GM10266 (cell line): Measurements from ENCODE around the gene ADCY5.

Experiments
- DNase-seq: peaks from one replicate; pipeline ENCODE4 v3.0.0; 2012; ENCODE audit errors: extremely low spot score
- CTCF ChIP-seq: IDR thresholded peaks from 2 replicates; pipeline ENCODE4 v1.5.1; 2012; ENCODE audit warnings: mild to moderate bottlenecking, low read depth; ENCODE audit not compliant: control insufficient read depth, insufficient read depth; ENCODE audit errors: missing control alignments

The ADCY5 gene

DNA sequence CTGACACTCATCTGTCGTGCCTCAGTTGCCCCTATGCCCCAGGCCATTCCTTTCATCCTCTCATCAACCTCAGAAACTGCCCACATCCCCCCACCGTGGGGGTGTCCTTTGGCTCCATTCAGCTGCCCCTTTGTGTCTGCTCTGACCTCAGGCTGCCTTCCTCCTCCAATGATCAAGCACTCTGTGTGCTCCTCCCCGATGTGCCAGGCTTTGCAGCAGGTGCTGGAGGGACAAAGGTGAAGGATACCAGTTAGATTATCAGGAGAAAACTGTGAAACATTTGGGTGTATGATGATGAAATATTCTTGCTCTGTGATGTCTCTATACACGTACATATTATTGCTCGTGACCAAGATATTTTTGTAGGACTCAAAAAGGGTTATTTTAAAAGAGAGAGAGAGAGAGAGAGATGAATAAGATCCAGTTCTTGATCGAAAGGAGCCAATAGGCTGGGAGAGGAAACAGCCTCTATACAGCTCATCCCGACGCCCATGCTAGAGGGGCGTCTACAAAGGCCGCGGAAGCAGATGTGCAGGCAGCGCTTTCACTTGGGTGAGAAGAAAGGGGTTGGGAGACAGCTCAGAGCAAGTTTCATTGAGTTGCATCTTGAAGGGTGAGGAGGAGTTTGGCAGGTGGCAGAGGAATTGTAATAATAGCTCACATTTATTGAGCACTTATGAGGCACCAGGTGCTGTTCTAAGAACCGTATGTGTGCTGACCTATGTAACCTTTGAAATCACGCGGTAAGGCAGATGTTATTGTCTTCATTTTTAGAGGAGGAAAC is 28.3 kb upstream of the ADCY5 start:
- no peak for TF ChIP-seq CTCF
- no peak for DNase-seq

- DNase-seq, result no peak
- no peak for TF ChIP-seq CTCF
Measured at GRCh38 chr3:123475786-123476185, 26.9 kb upstream of the ADCY5 start.

DNA sequence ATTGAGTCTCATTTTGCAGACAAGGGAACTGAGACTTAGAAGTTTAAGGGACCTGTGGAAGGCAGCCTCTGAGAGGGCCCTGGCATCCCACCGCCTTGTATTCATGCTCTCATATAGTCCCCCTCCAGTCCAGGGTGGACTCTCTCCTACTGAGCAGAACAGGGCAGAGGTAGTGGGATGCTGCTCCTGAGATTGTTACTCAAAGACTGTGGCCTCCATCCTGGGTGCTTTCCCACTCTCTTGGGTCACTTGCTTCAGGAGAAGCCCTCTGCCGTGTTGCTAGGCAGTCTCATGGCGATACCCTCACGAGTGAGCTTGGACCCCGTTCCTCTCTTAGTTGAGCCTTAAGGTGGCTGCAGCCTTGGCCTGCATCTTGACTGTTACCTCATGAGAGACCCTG is 22.2 kb upstream of the ADCY5 start:
- DNase-seq, result no peak
- TF ChIP-seq CTCF, result no peak

DNA sequence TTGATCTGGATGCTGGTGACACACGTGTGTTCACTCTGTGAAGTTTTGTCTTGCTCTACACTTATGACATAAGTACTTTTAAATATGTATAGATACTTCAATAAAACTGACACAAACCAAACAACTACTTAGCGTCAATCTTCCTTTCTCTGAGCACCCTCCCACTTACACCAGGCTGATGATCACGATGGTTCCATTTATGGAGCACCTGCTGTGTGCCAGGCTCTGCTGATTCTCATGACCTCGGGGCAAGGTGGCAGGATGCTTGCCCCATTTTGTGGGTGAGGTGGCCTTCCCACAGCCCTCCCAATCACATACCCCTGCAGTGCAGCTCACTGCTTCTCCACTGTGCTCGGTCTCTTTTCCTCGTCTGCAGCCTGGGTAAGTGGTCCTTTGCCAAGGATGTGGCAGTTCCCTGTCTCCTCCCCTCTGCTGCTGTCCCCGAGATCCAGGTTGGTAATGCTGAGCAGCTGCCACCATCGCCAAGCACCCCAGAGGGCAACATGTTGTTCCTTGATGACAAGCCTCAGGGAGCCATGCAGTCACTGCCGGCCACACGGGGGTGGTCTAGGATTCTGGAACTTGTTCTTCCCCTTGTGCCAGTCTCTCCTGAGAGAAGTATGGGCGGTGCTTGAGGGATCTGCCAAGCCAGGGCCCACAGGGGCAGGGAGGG is 20.6 kb upstream of the ADCY5 start:
- no peak for TF ChIP-seq CTCF
- no peak for DNase-seq

DNA sequence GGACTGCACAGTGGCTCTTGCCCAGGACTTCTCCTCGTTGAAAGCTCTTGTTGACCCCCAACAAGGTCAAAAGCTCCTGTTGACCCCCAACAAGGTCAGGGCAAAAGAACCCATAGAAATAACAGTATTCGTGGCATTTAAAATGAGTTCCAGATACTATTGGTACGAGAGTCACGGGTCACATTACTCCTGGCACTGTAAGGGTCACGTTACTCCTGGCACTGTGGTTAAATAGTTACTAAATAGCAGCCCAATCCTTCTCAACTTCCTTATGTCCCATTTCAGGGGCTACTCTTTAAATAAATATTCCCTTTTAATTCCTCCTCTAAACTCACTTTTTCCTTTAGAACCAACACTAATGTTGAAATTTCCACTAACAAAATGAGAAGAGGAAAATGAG is 18.2 kb upstream of the ADCY5 start:
- no peak for DNase-seq
- no peak for TF ChIP-seq CTCF

- DNase-seq, result no peak
- no peak for TF ChIP-seq CTCF
Measured at GRCh38 chr3:123464211-123464610, 15.3 kb upstream of the ADCY5 start.

- DNase-seq, result no peak
- no peak for TF ChIP-seq CTCF
Measured at GRCh38 chr3:123459862-123460261, 11.0 kb upstream of the ADCY5 start.
